Kidney epithelial cell (primary cell): ENCODE results near the gene SCUBE1. TPM values are rescaled to one million over a fixed set of nuclear protein-coding genes. Genes with fewer than 3 reads are reported as not detected.

Experiments
- DNase-seq: peaks from one replicate; pipeline ENCODE4 v3.0.0-alpha.2; 2010; ENCODE audit warnings: low read depth
- H3K27me3 ChIP-seq: 2 replicates; pipeline ENCODE4 v1.6.0; 2011; ENCODE audit warnings: low read length; ENCODE audit not compliant: control insufficient read depth, insufficient read depth
- H3K36me3 ChIP-seq: 2 replicates; pipeline ENCODE4 v1.5.1; 2011; ENCODE audit warnings: low read length; ENCODE audit not compliant: control insufficient read depth, insufficient read depth
- H3K4me3 ChIP-seq: 2 replicates; pipeline ENCODE4 v1.5.1; 2011; ENCODE audit warnings: low read depth, mild to moderate bottlenecking, control low read depth, low read length
- total RNA-seq: library from RNA; depleted of rRNA; stranded (reverse); fragments of >200 nt; gene quantifications from 2 replicates; pipeline ENCODE4 v1.2.3, GENCODE V29; 2015
- TF ChIP-seq, protein P1 (sequence below): IDR thresholded peaks from 2 replicates; pipeline ENCODE4 v1.5.1; 2011; ENCODE audit warnings: mild to moderate bottlenecking, moderate library complexity, low read length, control low read depth, inconsistent platforms; ENCODE audit not compliant: insufficient read depth, poor library complexity, severe bottlenecking

SCUBE1 gene
- total RNA-seq, 1 donor from 2014 or later = 0.04 TPM

DNA sequence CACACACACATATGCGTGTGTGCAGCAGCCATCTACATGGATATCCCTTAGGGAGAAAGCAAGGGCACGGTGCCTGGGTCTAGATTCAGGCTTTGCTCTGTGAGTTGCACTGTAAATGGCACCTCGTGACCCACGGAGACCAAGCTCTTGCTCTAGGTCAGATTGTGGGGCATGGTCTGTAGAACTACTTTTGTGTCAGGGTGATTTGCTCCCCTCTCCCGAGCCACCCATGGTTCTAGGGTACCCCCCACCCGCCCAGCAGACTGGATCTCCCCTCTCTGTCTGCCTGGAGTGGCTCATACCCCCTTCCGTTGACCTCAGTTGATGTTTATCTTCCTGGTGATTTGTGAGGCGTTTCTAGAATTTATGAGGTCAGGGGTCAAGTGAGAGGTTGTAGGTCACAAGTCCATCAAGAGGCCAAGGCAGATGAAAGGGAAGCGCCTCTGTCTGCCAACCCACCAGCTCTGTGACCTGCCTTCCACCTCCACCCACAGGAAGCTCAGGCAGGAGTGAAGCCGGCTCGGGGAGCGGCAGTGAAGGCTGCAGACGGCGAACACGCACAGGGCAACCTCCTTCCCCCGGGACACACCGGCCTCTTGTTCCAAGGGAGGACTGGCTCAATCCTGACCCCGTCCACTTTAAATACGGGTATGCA, 80.1 kb downstream of the SCUBE1 start:
- Histone ChIP-seq H3K36me3 (no peaks in the 10 kb centered on the region), H3K4me3 (no peak overlapping the region), H3K27me3 (peaks cover 28% of the 10 kb centered on the region)
- TF ChIP-seq, protein P1, sequence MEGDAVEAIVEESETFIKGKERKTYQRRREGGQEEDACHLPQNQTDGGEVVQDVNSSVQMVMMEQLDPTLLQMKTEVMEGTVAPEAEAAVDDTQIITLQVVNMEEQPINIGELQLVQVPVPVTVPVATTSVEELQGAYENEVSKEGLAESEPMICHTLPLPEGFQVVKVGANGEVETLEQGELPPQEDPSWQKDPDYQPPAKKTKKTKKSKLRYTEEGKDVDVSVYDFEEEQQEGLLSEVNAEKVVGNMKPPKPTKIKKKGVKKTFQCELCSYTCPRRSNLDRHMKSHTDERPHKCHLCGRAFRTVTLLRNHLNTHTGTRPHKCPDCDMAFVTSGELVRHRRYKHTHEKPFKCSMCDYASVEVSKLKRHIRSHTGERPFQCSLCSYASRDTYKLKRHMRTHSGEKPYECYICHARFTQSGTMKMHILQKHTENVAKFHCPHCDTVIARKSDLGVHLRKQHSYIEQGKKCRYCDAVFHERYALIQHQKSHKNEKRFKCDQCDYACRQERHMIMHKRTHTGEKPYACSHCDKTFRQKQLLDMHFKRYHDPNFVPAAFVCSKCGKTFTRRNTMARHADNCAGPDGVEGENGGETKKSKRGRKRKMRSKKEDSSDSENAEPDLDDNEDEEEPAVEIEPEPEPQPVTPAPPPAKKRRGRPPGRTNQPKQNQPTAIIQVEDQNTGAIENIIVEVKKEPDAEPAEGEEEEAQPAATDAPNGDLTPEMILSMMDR = no peak
- no peak for DNase-seq

DNA sequence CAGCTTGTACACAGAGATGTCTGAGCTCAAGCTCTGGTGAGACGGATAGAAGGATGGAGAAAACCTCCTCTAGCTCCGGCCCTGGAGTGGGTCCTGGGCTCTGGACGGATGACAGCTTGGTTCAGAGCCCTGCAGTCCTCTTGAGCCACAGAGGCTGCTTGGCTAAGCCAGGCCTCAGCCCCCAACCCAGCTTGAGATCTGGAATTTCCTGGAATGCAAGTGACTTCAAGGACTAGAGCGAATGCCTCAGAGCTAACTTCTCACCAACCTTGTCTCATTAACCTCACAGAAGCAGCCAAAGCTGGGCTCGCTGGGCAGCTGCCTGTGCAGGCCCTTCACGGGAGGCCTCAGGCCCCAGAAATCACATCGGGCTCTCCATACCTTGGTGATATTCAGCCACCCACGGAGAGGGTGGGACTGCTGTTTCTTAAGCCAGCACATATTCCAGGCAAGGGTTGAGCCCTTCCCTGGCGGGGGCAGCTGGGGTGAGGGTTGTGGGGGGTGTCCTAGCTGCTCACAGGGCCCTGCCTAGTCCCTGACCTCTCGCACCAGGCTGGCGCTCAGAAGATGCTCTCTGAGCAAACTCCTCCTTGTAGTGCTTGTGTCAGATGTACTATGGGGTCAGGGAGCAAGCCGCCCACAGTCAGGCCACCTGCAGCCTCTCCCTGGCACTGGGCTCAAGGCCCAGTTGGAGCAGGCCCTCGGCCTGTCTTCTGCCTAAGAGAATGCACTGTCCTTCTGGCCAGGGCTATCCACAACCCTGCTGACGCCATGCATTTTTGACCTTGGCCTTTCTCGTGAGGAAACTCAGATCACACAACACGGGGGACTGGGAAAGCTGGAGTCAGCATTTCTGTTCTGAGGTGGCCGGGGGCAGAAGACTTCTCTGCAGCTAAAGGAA, 82.6 kb downstream of the SCUBE1 start:
- TF ChIP-seq, protein P1 = no peak
- Histone ChIP-seq H3K36me3 (no peaks in the 10 kb centered on the region), H3K27me3 (peaks cover 13% of the 10 kb centered on the region), H3K4me3 (no peak overlapping the region)
- DNase-seq = no peak

DNA sequence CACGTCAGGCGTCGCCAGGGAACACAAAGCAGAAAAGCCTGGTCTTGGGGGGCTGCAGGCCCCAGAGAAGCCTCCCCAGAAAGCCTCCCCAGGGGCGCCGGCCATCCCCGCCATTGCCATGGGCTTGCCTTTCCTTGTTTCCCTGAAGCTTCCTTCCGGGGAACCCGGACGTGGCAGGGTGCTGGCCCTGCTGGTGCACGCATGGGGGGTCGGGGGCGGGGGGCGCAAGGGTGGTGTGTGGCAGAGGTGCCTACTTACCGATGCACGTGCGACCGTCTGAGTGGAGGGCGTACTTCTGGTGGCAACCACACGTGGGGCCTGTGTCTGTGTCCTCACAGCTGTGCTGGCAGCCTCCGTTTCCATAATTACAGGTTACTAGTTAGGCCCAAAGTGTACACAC, 85.2 kb downstream of the SCUBE1 start:
- peaks cover 11% of the 10 kb centered on the region for H3K27me3 ChIP-seq
- no peaks in the 10 kb centered on the region for H3K36me3 ChIP-seq
- TF ChIP-seq, protein P1 = no peak
- no peak overlapping the region for H3K4me3 ChIP-seq
- no peak for DNase-seq

DNA sequence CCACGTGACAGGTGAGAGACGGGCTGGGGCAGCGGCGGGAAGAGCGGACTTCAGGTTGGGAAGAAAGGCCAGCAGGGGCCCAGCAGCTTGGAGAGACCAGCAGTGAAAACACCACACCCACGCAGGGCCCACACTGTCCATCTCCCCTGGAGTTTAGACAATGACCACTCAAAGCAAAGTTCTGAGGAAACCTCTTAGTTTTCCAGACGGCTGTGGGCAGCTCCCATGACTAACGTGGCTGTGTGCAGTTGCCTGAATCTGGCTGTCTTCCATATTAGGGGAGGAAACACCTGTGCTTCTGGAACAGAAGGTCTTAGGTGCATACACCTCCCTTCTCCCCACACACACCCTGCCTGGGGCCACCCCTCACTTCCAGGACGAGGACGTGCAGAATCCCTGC, 85.6 kb downstream of the SCUBE1 start:
- peaks cover 8% of the 10 kb centered on the region for H3K27me3 ChIP-seq
- DNase-seq = no peak

DNA sequence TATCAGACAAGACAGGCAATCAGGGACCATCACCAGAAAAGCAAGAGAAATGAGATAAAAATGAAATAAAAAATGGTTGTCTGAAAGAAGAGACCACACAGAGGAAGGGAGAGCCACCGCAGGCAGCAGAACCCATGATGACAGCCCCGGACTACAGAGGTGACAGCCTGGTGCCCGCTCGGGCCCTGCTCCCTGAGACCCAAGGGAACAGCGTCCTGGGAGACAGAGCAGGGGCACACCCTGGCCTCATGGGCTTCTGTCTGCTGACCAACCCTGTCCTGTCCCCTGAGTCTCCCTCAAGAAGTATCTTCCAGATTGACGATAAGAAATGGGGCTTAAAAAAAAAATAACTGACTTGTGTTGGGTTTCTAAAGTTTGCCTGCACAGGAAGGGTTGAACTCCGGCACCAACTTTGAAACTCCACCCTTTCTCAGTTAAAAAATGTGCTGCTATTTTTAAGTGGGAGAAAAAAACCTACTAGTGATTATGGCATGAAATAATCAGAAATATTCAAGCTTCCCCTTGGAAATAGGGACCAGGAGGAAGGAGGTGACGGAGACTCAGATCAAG, 86.1 kb downstream of the SCUBE1 start:
- TF ChIP-seq, protein P1 = no peak
- Histone ChIP-seq H3K36me3 (no peaks in the 10 kb centered on the region), H3K27me3 (peaks cover 9% of the 10 kb centered on the region), H3K4me3 (no peak overlapping the region)
- DNase-seq = no peak

More for the DNA sequence above, 85.6 kb downstream of the SCUBE1 start:
- TF ChIP-seq, protein P1 = no peak
- no peak overlapping the region for H3K4me3 ChIP-seq
- no peaks in the 10 kb centered on the region for H3K36me3 ChIP-seq
